Posterior vena cava (tissue), 2 donors: ENCODE measurements around the gene CLDN5. TPM values are rescaled to one million over a fixed set of nuclear protein-coding genes. Genes with fewer than 3 reads are reported as not detected.

ENCODE experiments used
- DNase-seq: peaks from one replicate; pipeline ENCODE4 v3.0.0-alpha.2; 2020; ENCODE audit warnings: low spot score
- intact Hi-C, 2 donors: fragments of 100-400 bp; cut with DNase I; formaldehyde crosslinking; loops; one replicate each; pipeline versions ENCODE4 v1.14.1 to v1.14.2; 2022 to 2023
- total RNA-seq, 2 donors: library from RNA; stranded (reverse); fragmentation: NEBNext Ultra II Directional; extraction: Animal tissue kit (Norgen Biotek cat#: 25700); gene quantifications; one replicate each; pipeline ENCODE4 v1.2.1, GENCODE V29; 2021
- donor health status: DM: yes; HTN: yes; CAD: no.
- donor health status: DM: yes; HTN: yes; CAD: no.

Gene CLDN5
- total RNA-seq, 2 donors from 2014 or later = 36.4 to 70.1 TPM

- no peak for DNase-seq
- intact Hi-C loops = loop anchor here in 1 of 2 donors (10.0 kb wide), 1 partner anchor 59 kb away; no protein-coding TSS in a partner anchor
Observed at GRCh38 chr22:19496324-19496630, 27.9 kb downstream of the CLDN5 start.

GRCh38 chr22:19495562-19496323, 28.5 kb downstream of the CLDN5 start:
- intact Hi-C loops = loop anchor here in 1 of 2 donors (10.0 kb wide), 1 partner anchor 59 kb away; no protein-coding TSS in a partner anchor

GRCh38 chr22:19494676-19495173, 29.5 kb downstream of the CLDN5 start:
- intact Hi-C loops = loop anchor here in 1 of 2 donors (10.0 kb wide), 1 partner anchor 60 kb away; no protein-coding TSS in a partner anchor
- no peak for DNase-seq

More at GRCh38 chr22:19495562-19496323, 28.5 kb downstream of the CLDN5 start:
- no peak for DNase-seq

- intact Hi-C loops = loop anchor here in 1 of 2 donors (10.0 kb wide), 1 partner anchor 61 kb away; no protein-coding TSS in a partner anchor
Observed at GRCh38 chr22:19494001-19494560, 30.1 kb downstream of the CLDN5 start.

GRCh38 chr22:19492504-19493174, 31.6 kb downstream of the CLDN5 start:
- intact Hi-C loops = loop anchor here in 1 of 2 donors (10.0 kb wide), 1 partner anchor 62 kb away; no protein-coding TSS in a partner anchor
- DNase-seq = no peak

More at GRCh38 chr22:19494001-19494560, 30.1 kb downstream of the CLDN5 start:
- no peak for DNase-seq

- DNase-seq = no peak
- intact Hi-C loops = loop anchor here in 1 of 2 donors (10.0 kb wide), 1 partner anchor 64 kb away; no protein-coding TSS in a partner anchor
Observed at GRCh38 chr22:19490628-19491230, 33.5 kb downstream of the CLDN5 start.

GRCh38 chr22:19488884-19489843, 35.0 kb downstream of the CLDN5 start:
- DNase-seq = no peak
- intact Hi-C loops = no loop called here

GRCh38 chr22:19488285-19488684, 35.9 kb downstream of the CLDN5 start:
- intact Hi-C loops = no loop called here

GRCh38 chr22:19483481-19484244, 40.5 kb downstream of the CLDN5 start:
- intact Hi-C loops = no loop called here
- DNase-seq = no peak

More at GRCh38 chr22:19488285-19488684, 35.9 kb downstream of the CLDN5 start:
- no peak for DNase-seq

- intact Hi-C loops = no loop called here
- DNase-seq = no peak
Observed at GRCh38 chr22:19482297-19482696, 41.9 kb downstream of the CLDN5 start.

- DNase-seq = no peak
Observed at GRCh38 chr22:19480789-19481188, 43.4 kb downstream of the CLDN5 start.

GRCh38 chr22:19480173-19480568, 44.0 kb downstream of the CLDN5 start:
- DNase-seq = no peak
- intact Hi-C loops = no loop called here

More at GRCh38 chr22:19480789-19481188, 43.4 kb downstream of the CLDN5 start:
- intact Hi-C loops = no loop called here

GRCh38 chr22:19479355-19480172, 44.6 kb downstream of the CLDN5 start, which contains the start of gene CDC45:
CDC45 (plus strand) TSS chr22:19479920; CDS start chr22:19479969, 49 bp downstream.
- peak; percentile 98 for DNase-seq
- intact Hi-C loops = no loop called here

GRCh38 chr22:19478901-19479354, 45.3 kb downstream of the CLDN5 start, which contains the start of gene UFD1:
UFD1 (minus strand) TSS chr22:19479193; CDS start chr22:19479085, 108 bp downstream.
- peak; percentile 94 for DNase-seq
- intact Hi-C loops = no loop called here

GRCh38 chr22:19478045-19478900, 45.9 kb downstream of the CLDN5 start:
- intact Hi-C loops = no loop called here
- DNase-seq = no peak
